ENCODE results near the gene MSH3.
"Not testable (repeated sequence)": the region's sequence is repeated elsewhere in the genome, so short reads cannot be mapped to it uniquely, and the experiment has no call there.

The MSH3 gene

DNA sequence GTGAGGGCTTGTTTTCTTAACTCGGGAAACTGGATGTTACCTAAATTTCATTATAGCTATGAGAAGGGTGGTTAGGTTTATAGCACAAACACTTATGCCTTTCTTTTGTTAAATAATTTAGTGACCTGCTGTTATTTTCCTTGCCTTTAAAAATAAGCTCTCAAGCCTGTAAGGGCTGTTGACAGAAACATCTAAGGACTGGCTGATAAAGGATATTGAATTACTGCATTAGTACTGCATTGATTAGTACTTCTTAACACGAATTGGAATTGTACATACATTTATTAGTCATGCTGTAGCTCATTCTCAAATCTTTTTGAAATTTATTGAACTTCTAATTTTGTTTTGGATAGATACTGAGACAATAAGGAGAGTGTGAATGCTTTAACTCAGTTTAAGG is 85.4 kb downstream of the MSH3 start:
- H3K27me3 ChIP-seq = no peaks in the 10 kb centered on the region
- TF ChIP-seq Cebpa-rat (IDR thresholded peaks at IDR 0.05) = no peak
- no peaks in the 10 kb centered on the region for H4K20me1 ChIP-seq
- H3K27ac ChIP-seq = no peak overlapping the region
- no peak overlapping the region for H3K4me3 ChIP-seq
- peaks cover 15 to 42% (median 30%) of the 10 kb centered on the region in 11 experiments for H3K9me3 ChIP-seq (replicated peaks in 1 of 11)
- H3K36me3 ChIP-seq = peaks cover 30 to 72% (median 46%) of the 10 kb centered on the region in 11 experiments
- no peak overlapping the region for H3K9ac ChIP-seq
- H3K4me1 ChIP-seq = peaks cover 9 to 60% (median 41%) of the 10 kb centered on the region in 10 experiments
- H3K4me2 ChIP-seq = peak overlapping the region in 5 of 11 experiments; percentile 50 to 83 (median 66); a peak in 6 of 22 replicates

DNA sequence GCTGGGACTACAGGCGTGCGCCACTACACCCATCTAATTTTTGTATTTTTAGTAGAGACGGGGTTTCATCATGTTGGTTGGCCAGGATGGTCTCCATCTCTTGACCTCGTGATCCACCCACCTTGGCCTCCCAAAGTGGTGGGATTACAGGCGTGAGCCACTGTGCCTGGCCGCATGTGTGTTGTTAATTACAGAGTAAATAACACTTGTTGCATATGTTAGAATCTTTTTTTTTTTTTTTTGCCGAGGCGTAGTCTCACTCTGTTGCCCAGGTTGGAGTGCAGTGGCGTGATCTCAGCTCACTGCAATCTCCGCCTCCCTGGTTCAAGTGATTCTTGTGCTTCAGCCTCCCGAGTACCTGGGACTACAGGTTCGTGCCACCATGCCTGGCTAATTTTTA is 86.0 kb downstream of the MSH3 start:
- H3K9ac ChIP-seq, H3K27me3 ChIP-seq, H4K20me1 ChIP-seq, H3K4me3 ChIP-seq: not testable (repeated sequence)
- H3K27ac ChIP-seq = peak overlapping the region in 8 of 11 experiments; percentile 22 to 56 (median 43); a peak in 14 of 22 replicates
- H3K4me1 ChIP-seq = peaks cover 9 to 60% (median 41%) of the 10 kb centered on the region in 10 experiments
- H3K9me3 ChIP-seq (replicated peaks in 1 of 11) = peaks cover 15 to 44% (median 31%) of the 10 kb centered on the region in 11 experiments
- peaks cover 32 to 72% (median 51%) of the 10 kb centered on the region in 11 experiments for H3K36me3 ChIP-seq
- H3K4me2 ChIP-seq = peak overlapping the region; percentile 23 to 83 (median 63); a peak in 20 of 22 replicates

DNA sequence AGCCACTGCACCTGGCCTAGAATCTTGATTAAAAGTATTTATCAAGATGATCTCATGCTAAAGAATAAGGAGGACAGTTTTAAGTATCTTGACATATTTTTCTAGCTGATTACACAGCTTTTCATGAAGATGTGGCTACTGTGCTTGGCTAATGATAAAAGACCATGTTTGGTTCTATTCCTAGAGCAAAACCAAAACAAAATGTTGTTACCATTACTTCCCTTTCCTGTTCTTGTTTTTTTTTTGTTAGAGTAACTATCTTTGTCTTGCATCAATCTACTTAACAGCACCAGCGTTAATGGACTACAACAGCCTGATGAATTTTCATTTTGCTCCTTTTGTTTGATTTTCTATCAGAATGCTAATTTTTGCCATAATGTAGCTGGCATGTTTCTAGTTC is 86.5 kb downstream of the MSH3 start:
- H3K27ac ChIP-seq = peak overlapping the region in 9 of 11 experiments; percentile 22 to 56 (median 40); a peak in 14 of 22 replicates
- no peaks in the 10 kb centered on the region for H3K27me3 ChIP-seq
- H3K36me3 ChIP-seq = peaks cover 37 to 73% (median 57%) of the 10 kb centered on the region in 11 experiments
- peaks cover 15 to 44% (median 31%) of the 10 kb centered on the region in 11 experiments for H3K9me3 ChIP-seq (replicated peaks in 1 of 11)
- peak overlapping the region in 1 of 10 experiments; percentile 38; a peak in 3 of 20 replicates for H3K4me3 ChIP-seq
- peak overlapping the region in 2 of 11 experiments; percentile 10 to 20; a peak in 3 of 22 replicates for H3K9ac ChIP-seq
- peak overlapping the region; percentile 23 to 83 (median 63) for H3K4me2 ChIP-seq
- peaks cover 9 to 60% (median 41%) of the 10 kb centered on the region in 10 experiments for H3K4me1 ChIP-seq
- TF ChIP-seq Cebpa-rat (IDR thresholded peaks at IDR 0.05) = no peak
- no peaks in the 10 kb centered on the region for H4K20me1 ChIP-seq

DNA sequence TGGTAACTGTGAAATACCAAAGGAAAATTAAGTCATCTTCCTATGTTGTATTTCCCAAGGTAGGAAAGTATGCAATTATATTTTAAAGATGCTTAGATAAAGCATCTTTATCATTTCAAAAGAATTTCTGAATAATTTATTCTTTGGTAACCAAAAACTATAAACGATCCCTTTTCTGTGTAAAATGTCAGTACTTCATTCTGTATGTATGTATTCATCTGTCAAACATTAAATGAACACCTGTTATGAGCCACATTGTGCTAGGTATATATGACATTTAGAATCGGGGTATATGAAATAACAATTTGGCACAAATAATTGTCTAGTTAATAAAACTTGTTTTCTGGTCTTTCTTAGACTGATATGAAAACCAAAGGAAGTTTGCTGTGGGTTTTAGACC is 89.7 kb downstream of the MSH3 start:
- no peak overlapping the region for H3K4me3 ChIP-seq
- no peak overlapping the region for H3K27ac ChIP-seq
- H3K4me2 ChIP-seq = no peak overlapping the region
- H3K4me1 ChIP-seq = peaks cover 9 to 39% (median 24%) of the 10 kb centered on the region in 10 experiments
- TF ChIP-seq Cebpa-rat (IDR thresholded peaks at IDR 0.05) = no peak
- no peak overlapping the region for H3K9ac ChIP-seq
- H3K27me3 ChIP-seq = no peaks in the 10 kb centered on the region
- H3K9me3 ChIP-seq (replicated peaks in 1 of 11) = peaks cover 15 to 38% (median 31%) of the 10 kb centered on the region in 11 experiments
- no peaks in the 10 kb centered on the region for H4K20me1 ChIP-seq
- peaks cover 59 to 88% (median 70%) of the 10 kb centered on the region in 11 experiments for H3K36me3 ChIP-seq

DNA sequence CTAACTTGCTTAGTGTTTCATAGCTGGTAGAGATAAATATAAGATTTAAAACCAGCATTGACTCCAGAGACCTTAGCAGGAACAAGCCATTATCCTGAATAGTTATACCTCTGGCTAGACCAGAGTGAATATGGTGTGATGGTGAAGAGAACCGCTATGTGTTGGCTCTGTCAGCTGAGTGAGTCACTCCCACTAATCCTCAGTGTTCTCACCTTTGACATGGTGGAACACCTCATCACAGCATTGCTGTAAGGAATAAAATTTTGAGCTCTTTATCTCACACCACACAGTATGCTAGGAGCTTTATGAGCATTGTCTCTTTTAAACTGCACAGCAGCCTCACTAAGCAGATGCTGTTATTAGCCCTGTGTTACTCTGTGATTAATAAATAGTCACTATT is 91.0 kb downstream of the MSH3 start:
- Histone ChIP-seq H3K4me3 (no peak overlapping the region), H4K20me1 (no peaks in the 10 kb centered on the region), H3K4me1 (peaks cover 12 to 26% (median 17%) of the 10 kb centered on the region in 10 experiments), H3K9ac (no peak overlapping the region), H3K36me3 (peaks cover 60 to 81% (median 66%) of the 10 kb centered on the region in 11 experiments), H3K9me3 (replicated peaks in 1 of 11) (peaks cover 15 to 30% (median 24%) of the 10 kb centered on the region in 11 experiments), H3K27ac (no peak overlapping the region), H3K27me3 (no peaks in the 10 kb centered on the region), H3K4me2 (no peak overlapping the region)
- TF ChIP-seq Cebpa-rat (IDR thresholded peaks at IDR 0.05) = no peak

DNA sequence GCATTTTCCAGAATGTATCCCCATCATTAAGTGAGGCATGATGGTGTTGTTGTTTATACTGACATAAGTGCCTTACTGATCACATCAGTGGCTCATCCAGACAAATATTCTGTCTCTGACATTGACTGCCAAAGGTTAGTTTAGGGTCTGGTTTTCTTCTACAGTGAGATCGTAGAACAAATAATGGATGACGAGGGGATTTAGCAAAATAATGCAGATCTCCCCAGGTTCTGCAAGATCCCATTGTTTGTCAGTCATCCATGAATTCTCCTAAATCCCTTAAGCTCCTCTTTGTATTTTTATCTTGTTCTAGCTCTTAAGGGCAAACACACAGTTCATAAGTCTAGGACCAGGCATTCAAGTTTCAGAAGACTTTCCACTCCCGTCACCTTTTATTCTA is 93.5 kb downstream of the MSH3 start:
- no peak overlapping the region for H3K4me2 ChIP-seq
- H3K27me3 ChIP-seq = no peaks in the 10 kb centered on the region
- H4K20me1 ChIP-seq = no peaks in the 10 kb centered on the region
- no peak overlapping the region for H3K27ac ChIP-seq
- no peak for TF ChIP-seq Cebpa-rat (IDR thresholded peaks at IDR 0.05)
- H3K4me1 ChIP-seq = peaks cover 0 to 11% (median 0%) of the 10 kb centered on the region in 10 experiments; a peak in 4 of 20 replicates
- peaks cover 58 to 82% (median 71%) of the 10 kb centered on the region in 11 experiments for H3K36me3 ChIP-seq
- H3K9ac ChIP-seq = no peak overlapping the region
- no peak overlapping the region for H3K4me3 ChIP-seq
- peaks cover 10 to 27% (median 21%) of the 10 kb centered on the region in 11 experiments for H3K9me3 ChIP-seq (replicated peaks in 1 of 11)

DNA sequence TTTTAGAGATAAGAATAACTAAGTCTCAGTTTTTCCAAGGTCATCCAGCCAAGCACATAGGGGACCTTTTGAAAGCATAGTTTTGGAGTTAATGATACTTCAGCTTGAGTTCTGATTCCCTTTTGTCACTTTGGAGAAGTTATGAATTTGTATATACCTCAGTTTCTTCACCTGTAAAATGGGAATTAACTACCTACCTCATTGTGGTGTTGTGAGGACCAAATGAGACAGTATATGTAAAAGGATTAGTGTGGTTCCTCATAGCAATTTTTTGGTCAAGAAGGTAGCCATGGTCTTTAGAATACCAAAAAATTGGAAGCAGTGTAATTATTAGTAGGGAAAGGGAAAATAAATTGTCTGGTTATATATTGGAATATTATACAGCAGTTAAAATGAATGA is 98.0 kb downstream of the MSH3 start:
- H3K9me3 ChIP-seq (replicated peaks in 1 of 11) = peaks cover 0 to 5% (median 0%) of the 10 kb centered on the region in 11 experiments; a peak in 3 of 22 replicates
- H3K4me3 ChIP-seq = no peak overlapping the region
- no peak overlapping the region for H3K27ac ChIP-seq
- H4K20me1 ChIP-seq = no peaks in the 10 kb centered on the region
- TF ChIP-seq Cebpa-rat (IDR thresholded peaks at IDR 0.05) = no peak
- H3K36me3 ChIP-seq = peaks cover 19 to 47% (median 30%) of the 10 kb centered on the region in 11 experiments; a peak in 20 of 22 replicates
- H3K4me1 ChIP-seq = peaks cover 20 to 34% (median 28%) of the 10 kb centered on the region in 10 experiments
- H3K27me3 ChIP-seq = no peaks in the 10 kb centered on the region
- no peak overlapping the region for H3K9ac ChIP-seq
- H3K4me2 ChIP-seq = no peak overlapping the region

DNA sequence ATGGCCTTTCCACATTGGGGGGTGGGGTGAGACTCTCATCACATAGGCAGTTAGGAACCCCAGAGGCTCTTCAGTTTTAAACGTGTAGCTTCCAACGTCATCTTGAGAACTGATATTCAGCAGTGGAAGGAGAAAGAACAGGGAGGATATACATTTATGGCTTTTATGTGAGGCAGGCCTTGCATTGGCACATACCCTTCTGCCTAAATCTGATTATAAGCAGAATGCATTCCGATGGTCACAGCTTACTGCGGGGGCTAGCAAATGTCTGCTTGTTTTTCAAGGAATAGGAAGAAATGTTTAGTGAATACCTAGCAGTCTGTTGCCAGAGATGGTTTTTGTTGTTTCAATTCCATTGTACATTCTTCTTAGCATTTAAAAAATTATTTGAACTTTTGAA is 99.3 kb downstream of the MSH3 start:
- no peak overlapping the region for H3K9ac ChIP-seq
- H3K36me3 ChIP-seq = peaks cover 6 to 49% (median 30%) of the 10 kb centered on the region in 11 experiments; a peak in 20 of 22 replicates
- no peak overlapping the region for H3K27ac ChIP-seq
- no peak overlapping the region for H3K4me3 ChIP-seq
- H3K4me2 ChIP-seq = no peak overlapping the region
- TF ChIP-seq Cebpa-rat (IDR thresholded peaks at IDR 0.05) = no peak
- H3K9me3 ChIP-seq (replicated peaks in 1 of 11) = peaks cover 0 to 5% (median 0%) of the 10 kb centered on the region in 11 experiments; a peak in 3 of 22 replicates
- H4K20me1 ChIP-seq = no peaks in the 10 kb centered on the region
- no peaks in the 10 kb centered on the region for H3K27me3 ChIP-seq
- H3K4me1 ChIP-seq = peaks cover 20 to 34% (median 28%) of the 10 kb centered on the region in 10 experiments

DNA sequence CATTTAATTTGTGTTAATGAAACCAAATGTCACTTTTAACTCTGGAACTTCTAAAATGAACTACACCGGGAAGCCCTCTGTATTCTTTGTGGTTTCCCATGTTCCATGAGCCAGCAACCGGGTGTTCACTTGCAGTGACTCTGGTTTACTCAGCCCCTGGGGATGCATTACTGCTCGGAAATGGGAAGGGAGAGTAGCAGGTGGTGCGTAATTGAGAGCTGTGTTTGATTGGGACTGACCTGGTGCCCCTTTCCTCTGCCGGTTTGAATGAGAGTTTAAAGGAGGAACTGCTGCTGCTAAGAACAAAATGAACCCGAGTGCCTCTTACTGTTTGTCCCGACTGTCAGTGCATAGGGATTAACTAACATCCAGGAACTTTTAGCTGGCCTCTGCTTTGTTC is 100.4 kb downstream of the MSH3 start:
- Histone ChIP-seq H3K27ac (peak overlapping the region in 4 of 11 experiments; percentile 30 to 51 (median 32); a peak in 5 of 22 replicates), H4K20me1 (no peaks in the 10 kb centered on the region), H3K4me2 (peak overlapping the region; percentile 65 to 91 (median 78)), H3K27me3 (no peaks in the 10 kb centered on the region), H3K9me3 (replicated peaks in 1 of 11) (peaks cover 0 to 5% (median 0%) of the 10 kb centered on the region in 11 experiments; a peak in 3 of 22 replicates), H3K4me1 (peaks cover 20 to 34% (median 27%) of the 10 kb centered on the region in 10 experiments), H3K9ac (peak overlapping the region in 4 of 11 experiments; percentile 2 to 37 (median 19); a peak in 3 of 22 replicates), H3K4me3 (peak overlapping the region in 2 of 10 experiments; percentile 20 to 32; a peak in 2 of 20 replicates), H3K36me3 (peaks cover 5 to 50% (median 25%) of the 10 kb centered on the region in 11 experiments; a peak in 18 of 22 replicates)
- TF ChIP-seq Cebpa-rat (IDR thresholded peaks at IDR 0.05) = no peak
